Lower lobe of right lung (tissue), 2 donors: Measurements from ENCODE around the gene PSMC3IP. TPM values are rescaled to one million over a fixed set of nuclear protein-coding genes. Genes with fewer than 3 reads are reported as not detected.
A peak's percentile ranks its signal among the peaks of the same experiment; 100 is the strongest.

Experiments
- ATAC-seq, 2 donors: fragments of 200-7000 bp; cut with Tn5 transposase; one replicate each; pipeline ENCODE4 v1.9.1; 2020 to 2022; ENCODE audit warnings: mild to moderate bottlenecking in 2 of 2, moderate library complexity in 2 of 2
- DNase-seq: peaks from one replicate; pipeline ENCODE4 v3.0.0-alpha.2; 2020
- H3K27ac ChIP-seq: fragments of 200-600 bp; one replicate; pipeline ENCODE4 v1.8.0; 2022
- H3K27me3 ChIP-seq: fragments of 200-600 bp; one replicate; pipeline ENCODE4 v1.8.0; 2022; ENCODE audit warnings: low read depth
- H3K36me3 ChIP-seq: fragments of 200-600 bp; one replicate; pipeline ENCODE4 v1.8.0; 2022; ENCODE audit warnings: mild to moderate bottlenecking
- H3K4me1 ChIP-seq: fragments of 200-600 bp; one replicate; pipeline ENCODE4 v1.8.0; 2022
- H3K4me3 ChIP-seq: fragments of 200-600 bp; one replicate; pipeline ENCODE4 v1.8.0; 2022; ENCODE audit warnings: mild to moderate bottlenecking
- H3K9me3 ChIP-seq: fragments of 200-600 bp; one replicate; pipeline ENCODE4 v1.8.0; 2022
- CTCF ChIP-seq: fragments of 200-600 bp; IDR thresholded peaks from one replicate; pipeline ENCODE4 v1.8.0; 2022; ENCODE audit warnings: antibody characterized with exemption, mild to moderate bottlenecking
- intact Hi-C: fragments of 100-400 bp; cut with DNase I; formaldehyde crosslinking; loops from one replicate; pipeline ENCODE4 v1.11.0; 2022
- total RNA-seq: library from RNA; stranded (reverse); fragmentation: NEBNext Ultra II Directional; extraction: Animal tissue kit (Norgen Biotek cat#: 25700); gene quantifications from one replicate; pipeline ENCODE4 v1.2.1, GENCODE V29; 2021
- donor health status: DM: no; HTN: yes; CAD: no; lungs with severe emphysema.

PSMC3IP gene
- total RNA-seq, 1 donor from 2014 or later = 4.8 TPM

- Histone ChIP-seq H3K9me3 (no peaks in the 10 kb centered on the region), H3K27ac (peak overlapping the region; percentile 96), H3K27me3 (no peaks in the 10 kb centered on the region), H3K36me3 (peaks cover 19% of the 10 kb centered on the region), H3K4me1 (peaks cover 53% of the 10 kb centered on the region), H3K4me3 (peak overlapping the region; percentile 99)
- peak; percentile 55 for DNase-seq
- peak; percentile 48 for TF ChIP-seq CTCF
- peak; percentile 75 to 77 for ATAC-seq
- intact Hi-C loops = no loop called here
Observed at GRCh38 chr17:42608305-42609181, 31.0 kb upstream of the PSMC3IP start.

GRCh38 chr17:42607769-42608168, 30.2 kb upstream of the PSMC3IP start:
- Histone ChIP-seq H3K36me3 (peaks cover 19% of the 10 kb centered on the region), H3K4me3 (peak overlapping the region; percentile 99), H3K9me3 (no peaks in the 10 kb centered on the region), H3K27ac (no peak overlapping the region), H3K27me3 (no peaks in the 10 kb centered on the region), H3K4me1 (peaks cover 53% of the 10 kb centered on the region)
- intact Hi-C loops = no loop called here
- DNase-seq (no peak), ATAC-seq (no peak)
- TF ChIP-seq CTCF = no peak

- Histone ChIP-seq H3K27ac (no peak overlapping the region), H3K36me3 (peaks cover 21% of the 10 kb centered on the region), H3K27me3 (no peaks in the 10 kb centered on the region), H3K4me1 (peaks cover 60% of the 10 kb centered on the region), H3K4me3 (no peak overlapping the region), H3K9me3 (no peaks in the 10 kb centered on the region)
- TF ChIP-seq CTCF = no peak
- intact Hi-C loops = no loop called here
- ATAC-seq = no peak
- no peak for DNase-seq
Observed at GRCh38 chr17:42603318-42603717, 25.8 kb upstream of the PSMC3IP start.

- ATAC-seq (peak; percentile 56 to 68), DNase-seq (no peak)
- no peak for TF ChIP-seq CTCF
- intact Hi-C loops = no loop called here
- Histone ChIP-seq H3K36me3 (peaks cover 44% of the 10 kb centered on the region), H3K4me3 (no peak overlapping the region), H3K9me3 (no peaks in the 10 kb centered on the region), H3K4me1 (peaks cover 18% of the 10 kb centered on the region), H3K27me3 (no peaks in the 10 kb centered on the region), H3K27ac (no peak overlapping the region)
Observed at GRCh38 chr17:42598905-42599304, 21.4 kb upstream of the PSMC3IP start.

- intact Hi-C loops = no loop called here
- ATAC-seq (no peak), DNase-seq (no peak)
- H3K4me3 ChIP-seq = no peak overlapping the region
- no peak for TF ChIP-seq CTCF
- H3K9me3 ChIP-seq = no peaks in the 10 kb centered on the region
- no peak overlapping the region for H3K27ac ChIP-seq
- peaks cover 45% of the 10 kb centered on the region for H3K36me3 ChIP-seq
- H3K27me3 ChIP-seq = no peaks in the 10 kb centered on the region
- H3K4me1 ChIP-seq = peaks cover 12% of the 10 kb centered on the region
Observed at GRCh38 chr17:42596386-42596785, 18.9 kb upstream of the PSMC3IP start.
